ENCODE measurements around the gene GTF2E1.
"Not testable (repeated sequence)": the region's sequence is repeated elsewhere in the genome, so short reads cannot be mapped to it uniquely, and the experiment has no call there.

The GTF2E1 gene

GRCh38 chr3:120752865-120753264, 10.3 kb downstream of the GTF2E1 start:
- no peaks in the 10 kb centered on the region for H3K27me3 ChIP-seq (ENCODE audit: control insufficient read depth in 1 of 2, insufficient read depth in 2 of 2, low read length in 2 of 2)
- H3K4me3 ChIP-seq (ENCODE audit: low read depth in 1 of 2, low read length in 2 of 2) = no peak overlapping the region
- H3K9me3 ChIP-seq (ENCODE audit: control insufficient read depth in 1 of 2, low read length in 2 of 2) = no peaks in the 10 kb centered on the region
- H3K4me1 ChIP-seq (ENCODE audit: control insufficient read depth in 1 of 2, insufficient read depth in 2 of 2, low read length in 2 of 2) = no peaks in the 10 kb centered on the region
- H3K9ac ChIP-seq (ENCODE audit: low read depth in 1 of 2, low read length in 2 of 2) = no peak overlapping the region
- H3K27ac ChIP-seq (ENCODE audit: low read depth, low read length) = no peak overlapping the region
- peaks cover 14 to 23% of the 10 kb centered on the region in 2 donors for H3K36me3 ChIP-seq (ENCODE audit: control insufficient read depth in 1 of 2, insufficient read depth in 2 of 2, low read length in 2 of 2)

- no peak overlapping the region for H3K9ac ChIP-seq (ENCODE audit: low read depth in 1 of 2, low read length in 2 of 2)
- no peaks in the 10 kb centered on the region for H3K9me3 ChIP-seq (ENCODE audit: control insufficient read depth in 1 of 2, low read length in 2 of 2)
- no peak overlapping the region for H3K27ac ChIP-seq (ENCODE audit: low read depth, low read length)
- H3K4me1 ChIP-seq (ENCODE audit: control insufficient read depth in 1 of 2, insufficient read depth in 2 of 2, low read length in 2 of 2) = no peaks in the 10 kb centered on the region
- H3K27me3 ChIP-seq (ENCODE audit: control insufficient read depth in 1 of 2, insufficient read depth in 2 of 2, low read length in 2 of 2) = no peaks in the 10 kb centered on the region
- H3K36me3 ChIP-seq (ENCODE audit: control insufficient read depth in 1 of 2, insufficient read depth in 2 of 2, low read length in 2 of 2) = peaks cover 14 to 23% of the 10 kb centered on the region in 2 donors
- no peak overlapping the region for H3K4me3 ChIP-seq (ENCODE audit: low read depth in 1 of 2, low read length in 2 of 2)
These were observed 11.3 kb downstream of the GTF2E1 start for GRCh38 chr3:120753810-120754209.

- no peak overlapping the region for H3K4me3 ChIP-seq (ENCODE audit: low read depth in 1 of 2, low read length in 2 of 2)
- H3K9ac ChIP-seq (ENCODE audit: low read depth in 1 of 2, low read length in 2 of 2) = no peak overlapping the region
- no peaks in the 10 kb centered on the region for H3K9me3 ChIP-seq (ENCODE audit: control insufficient read depth in 1 of 2, low read length in 2 of 2)
- no peaks in the 10 kb centered on the region for H3K27me3 ChIP-seq (ENCODE audit: control insufficient read depth in 1 of 2, insufficient read depth in 2 of 2, low read length in 2 of 2)
- peaks cover 14 to 16% of the 10 kb centered on the region in 2 donors for H3K36me3 ChIP-seq (ENCODE audit: control insufficient read depth in 1 of 2, insufficient read depth in 2 of 2, low read length in 2 of 2)
- no peak overlapping the region for H3K27ac ChIP-seq (ENCODE audit: low read depth, low read length)
- no peaks in the 10 kb centered on the region for H3K4me1 ChIP-seq (ENCODE audit: control insufficient read depth in 1 of 2, insufficient read depth in 2 of 2, low read length in 2 of 2)
These were observed 13.5 kb downstream of the GTF2E1 start for GRCh38 chr3:120756061-120756460.

GRCh38 chr3:120758551-120758950, 16.0 kb downstream of the GTF2E1 start:
- not testable (repeated sequence) for H3K27ac ChIP-seq (ENCODE audit: low read depth, low read length); H3K4me3 ChIP-seq (ENCODE audit: low read depth in 1 of 2, low read length in 2 of 2); H3K9ac ChIP-seq (ENCODE audit: low read depth in 1 of 2, low read length in 2 of 2); H3K36me3 ChIP-seq (ENCODE audit: control insufficient read depth in 1 of 2, insufficient read depth in 2 of 2, low read length in 2 of 2); H3K4me1 ChIP-seq (ENCODE audit: control insufficient read depth in 1 of 2, insufficient read depth in 2 of 2, low read length in 2 of 2); H3K27me3 ChIP-seq (ENCODE audit: control insufficient read depth in 1 of 2, insufficient read depth in 2 of 2, low read length in 2 of 2); H3K9me3 ChIP-seq (ENCODE audit: control insufficient read depth in 1 of 2, low read length in 2 of 2)

- no peaks in the 10 kb centered on the region for H3K36me3 ChIP-seq (ENCODE audit: control insufficient read depth in 1 of 2, insufficient read depth in 2 of 2, low read length in 2 of 2)
- no peak overlapping the region for H3K9ac ChIP-seq (ENCODE audit: low read depth in 1 of 2, low read length in 2 of 2)
- H3K4me1 ChIP-seq (ENCODE audit: control insufficient read depth in 1 of 2, insufficient read depth in 2 of 2, low read length in 2 of 2) = no peaks in the 10 kb centered on the region
- no peak overlapping the region for H3K27ac ChIP-seq (ENCODE audit: low read depth, low read length)
- no peaks in the 10 kb centered on the region for H3K9me3 ChIP-seq (ENCODE audit: control insufficient read depth in 1 of 2, low read length in 2 of 2)
- H3K4me3 ChIP-seq (ENCODE audit: low read depth in 1 of 2, low read length in 2 of 2) = no peak overlapping the region
- H3K27me3 ChIP-seq (ENCODE audit: control insufficient read depth in 1 of 2, insufficient read depth in 2 of 2, low read length in 2 of 2) = no peaks in the 10 kb centered on the region
These were observed 20.1 kb downstream of the GTF2E1 start for GRCh38 chr3:120762615-120763014.

- no peak overlapping the region for H3K4me3 ChIP-seq (ENCODE audit: low read depth in 1 of 2, low read length in 2 of 2)
- no peaks in the 10 kb centered on the region for H3K9me3 ChIP-seq (ENCODE audit: control insufficient read depth in 1 of 2, low read length in 2 of 2)
- H3K9ac ChIP-seq (ENCODE audit: low read depth in 1 of 2, low read length in 2 of 2) = no peak overlapping the region
These were observed 21.1 kb downstream of the GTF2E1 start for GRCh38 chr3:120763601-120764000.

GRCh38 chr3:120764206-120764605, 21.7 kb downstream of the GTF2E1 start:
- Histone ChIP-seq H3K9ac (ENCODE audit: low read depth in 1 of 2, low read length in 2 of 2) (no peak overlapping the region), H3K36me3 (ENCODE audit: control insufficient read depth in 1 of 2, insufficient read depth in 2 of 2, low read length in 2 of 2) (no peaks in the 10 kb centered on the region), H3K27ac (ENCODE audit: low read depth, low read length) (no peak overlapping the region)

More at GRCh38 chr3:120763601-120764000, 21.1 kb downstream of the GTF2E1 start:
- H3K36me3 ChIP-seq (ENCODE audit: control insufficient read depth in 1 of 2, insufficient read depth in 2 of 2, low read length in 2 of 2) = no peaks in the 10 kb centered on the region
- no peaks in the 10 kb centered on the region for H3K4me1 ChIP-seq (ENCODE audit: control insufficient read depth in 1 of 2, insufficient read depth in 2 of 2, low read length in 2 of 2)
- H3K27ac ChIP-seq (ENCODE audit: low read depth, low read length) = no peak overlapping the region
- H3K27me3 ChIP-seq (ENCODE audit: control insufficient read depth in 1 of 2, insufficient read depth in 2 of 2, low read length in 2 of 2) = no peaks in the 10 kb centered on the region

GRCh38 chr3:120765830-120766493, 23.4 kb downstream of the GTF2E1 start:
- Histone ChIP-seq H3K27ac (ENCODE audit: low read depth, low read length) (no peak overlapping the region), H3K9me3 (ENCODE audit: control insufficient read depth in 1 of 2, low read length in 2 of 2) (no peaks in the 10 kb centered on the region), H3K27me3 (ENCODE audit: control insufficient read depth in 1 of 2, insufficient read depth in 2 of 2, low read length in 2 of 2) (no peaks in the 10 kb centered on the region), H3K4me3 (ENCODE audit: low read depth in 1 of 2, low read length in 2 of 2) (no peak overlapping the region), H3K9ac (ENCODE audit: low read depth in 1 of 2, low read length in 2 of 2) (no peak overlapping the region), H3K36me3 (ENCODE audit: control insufficient read depth in 1 of 2, insufficient read depth in 2 of 2, low read length in 2 of 2) (peaks cover 4% of the 10 kb centered on the region in 2 donors), H3K4me1 (ENCODE audit: control insufficient read depth in 1 of 2, insufficient read depth in 2 of 2, low read length in 2 of 2) (no peaks in the 10 kb centered on the region)

More at GRCh38 chr3:120764206-120764605, 21.7 kb downstream of the GTF2E1 start:
- H3K4me1 ChIP-seq (ENCODE audit: control insufficient read depth in 1 of 2, insufficient read depth in 2 of 2, low read length in 2 of 2) = no peaks in the 10 kb centered on the region
- no peaks in the 10 kb centered on the region for H3K27me3 ChIP-seq (ENCODE audit: control insufficient read depth in 1 of 2, insufficient read depth in 2 of 2, low read length in 2 of 2)
- H3K9me3 ChIP-seq (ENCODE audit: control insufficient read depth in 1 of 2, low read length in 2 of 2) = no peaks in the 10 kb centered on the region
- no peak overlapping the region for H3K4me3 ChIP-seq (ENCODE audit: low read depth in 1 of 2, low read length in 2 of 2)

GRCh38 chr3:120766576-120766975, 24.0 kb downstream of the GTF2E1 start:
- H3K27ac ChIP-seq (ENCODE audit: low read depth, low read length) = no peak overlapping the region
- no peak overlapping the region for H3K4me3 ChIP-seq (ENCODE audit: low read depth in 1 of 2, low read length in 2 of 2)
- no peaks in the 10 kb centered on the region for H3K9me3 ChIP-seq (ENCODE audit: control insufficient read depth in 1 of 2, low read length in 2 of 2)
- H3K9ac ChIP-seq (ENCODE audit: low read depth in 1 of 2, low read length in 2 of 2) = no peak overlapping the region
- H3K4me1 ChIP-seq (ENCODE audit: control insufficient read depth in 1 of 2, insufficient read depth in 2 of 2, low read length in 2 of 2) = no peaks in the 10 kb centered on the region
- H3K36me3 ChIP-seq (ENCODE audit: control insufficient read depth in 1 of 2, insufficient read depth in 2 of 2, low read length in 2 of 2) = peaks cover 4 to 9% of the 10 kb centered on the region in 2 donors
- no peaks in the 10 kb centered on the region for H3K27me3 ChIP-seq (ENCODE audit: control insufficient read depth in 1 of 2, insufficient read depth in 2 of 2, low read length in 2 of 2)

- Histone ChIP-seq H3K36me3 (ENCODE audit: control insufficient read depth in 1 of 2, insufficient read depth in 2 of 2, low read length in 2 of 2) (peaks cover 4 to 9% of the 10 kb centered on the region in 2 donors), H3K9ac (ENCODE audit: low read depth in 1 of 2, low read length in 2 of 2) (no peak overlapping the region), H3K4me1 (ENCODE audit: control insufficient read depth in 1 of 2, insufficient read depth in 2 of 2, low read length in 2 of 2) (no peaks in the 10 kb centered on the region), H3K4me3 (ENCODE audit: low read depth in 1 of 2, low read length in 2 of 2) (no peak overlapping the region), H3K9me3 (ENCODE audit: control insufficient read depth in 1 of 2, low read length in 2 of 2) (no peaks in the 10 kb centered on the region), H3K27ac (ENCODE audit: low read depth, low read length) (no peak overlapping the region), H3K27me3 (ENCODE audit: control insufficient read depth in 1 of 2, insufficient read depth in 2 of 2, low read length in 2 of 2) (no peaks in the 10 kb centered on the region)
These were observed 24.6 kb downstream of the GTF2E1 start for GRCh38 chr3:120767106-120767505.
